ENCODE results near the gene MAP3K7. TPM values are rescaled to one million over a fixed set of nuclear protein-coding genes. Genes with fewer than 3 reads are reported as not detected.

The MAP3K7 gene
- total and polyA plus RNA-seq, 2 of the 4 experiments (the other 2 are of a cell fraction), result 26.5 to 29.9 TPM

GRCh38 chr6:90545448-90545847 is 41.4 kb downstream of the MAP3K7 start:
- Histone ChIP-seq H4K5ac (ENCODE audit: low read depth, low read length) (no peak overlapping the region), H3K9ac (ENCODE audit: low read depth, low read length) (no peak overlapping the region), H3K27ac (ENCODE audit: insufficient read depth, low read length) (no peak overlapping the region), H4K20me1 (ENCODE audit: insufficient read depth, low read length) (no peaks in the 10 kb centered on the region), H2BK120ac (ENCODE audit: low read depth, low read length) (no peak overlapping the region), H3K4me1 (ENCODE audit: control insufficient read depth, insufficient read depth, low read length) (no peaks in the 10 kb centered on the region), H2AK9ac (replicated peaks; ENCODE audit: low read depth, low read length, poor library complexity) (no peak overlapping the region), H3K27me3 (ENCODE audit: control insufficient read depth, insufficient read depth, low read length) (no peaks in the 10 kb centered on the region), H3K56ac (ENCODE audit: extremely low read depth, insufficient read depth, low read length) (no peak overlapping the region), H3K23ac (ENCODE audit: low read depth, low read length) (no peak overlapping the region), H2BK15ac (ENCODE audit: low read depth, low read length) (no peak overlapping the region), H3K36me3 (ENCODE audit: control insufficient read depth, insufficient read depth, low read length) (peaks cover 26% of the 10 kb centered on the region), H3K4ac (ENCODE audit: low read depth, low read length) (no peak overlapping the region), H3K4me2 (ENCODE audit: low read depth, low read length) (no peak overlapping the region), H4K91ac (ENCODE audit: insufficient read depth, low read depth, low read length) (no peak overlapping the region), H3K9me1 (ENCODE audit: insufficient read depth, low read length) (no peaks in the 10 kb centered on the region), H2BK20ac (ENCODE audit: low read depth, low read length) (no peak overlapping the region), H2AFZ (replicated peaks; ENCODE audit: low read length, poor library complexity) (no peak overlapping the region), H2AK5ac (ENCODE audit: low read depth, low read length) (no peak overlapping the region), H3K9me3 (ENCODE audit: control insufficient read depth, insufficient read depth, low read length) (no peaks in the 10 kb centered on the region), H3K79me1 (ENCODE audit: low read depth in 1 of 2, low read length in 2 of 2) (0 out of 4 replicates have a peak, but pooled peaks cover 0 to 5% of the 10 kb centered on the region in 2 experiments), H4K8ac (ENCODE audit: low read depth in 2 of 2, low read length in 2 of 2) (no peak overlapping the region), H3K18ac (ENCODE audit: low read depth, low read length) (no peak overlapping the region), H2BK5ac (ENCODE audit: low read depth, low read length, poor library complexity, severe bottlenecking) (no peak overlapping the region), H3K14ac (replicated peaks; ENCODE audit: low read depth, low read length) (no peak overlapping the region), H3K4me3 (ENCODE audit: insufficient read depth, low read depth, low read length) (no peak overlapping the region)
- DNase-seq (peak; percentile 31), ATAC-seq (ENCODE audit: low read depth) (no peak)
- CTCF ChIA-PET, result interaction anchor here (0.6 kb wide), 1 partner anchor 16 kb away, joined by 3 read pairs; no protein-coding TSS in a partner anchor
- POLR2A ChIA-PET (ENCODE audit: unreplicated experiment), result no interaction called here
- dilution Hi-C loops (cut with HindIII; ENCODE audit: low sequenced_read_pairs, unreplicated experiment) (no loop called here), intact Hi-C loops (cut with micrococcal nuclease) (no loop called here), in situ Hi-C loops (cut with MboI; ENCODE audit: low sequenced_read_pairs) (no loop called here)
- WGBS, 2 experiments (ENCODE audit: extremely low coverage in 2 of 2, insufficient read length in 1 of 2), result no CpG with 5 or more reads among the region's 3 CpGs
- BruUV-seq (replicated peaks), result no TSS peak
- TF ChIP-seq MAFK (IDR thresholded peaks at IDR 0.05; ENCODE audit: low read depth, low read length) (no peak), RCOR1 (IDR thresholded peaks at IDR 0.05; ENCODE audit: insufficient replicate concordance, low read length) (no peak), NFE2L2 (IDR thresholded peaks at IDR 0.05; ENCODE audit: low read depth, low read length) (no peak), MAZ (IDR thresholded peaks at IDR 0.05; ENCODE audit: borderline replicate concordance, low read depth, low read length) (no peak), RAD21 (IDR thresholded peaks at IDR 0.05; ENCODE audit: low read length) (no peak), CEBPB (IDR thresholded peaks at IDR 0.05; ENCODE audit: low read depth, low read length) (no peak), CHD1 (IDR thresholded peaks at IDR 0.05; ENCODE audit: low read depth, low read length) (no peak), ELK1 (IDR thresholded peaks at IDR 0.05; ENCODE audit: borderline replicate concordance, low read depth, low read length) (no peak), FOS (IDR thresholded peaks at IDR 0.05; ENCODE audit: low read depth, low read length) (no peak), RFX5 (IDR thresholded peaks at IDR 0.05; ENCODE audit: low read depth, low read length) (no peak)
- TF ChIP-seq, protein P1, sequence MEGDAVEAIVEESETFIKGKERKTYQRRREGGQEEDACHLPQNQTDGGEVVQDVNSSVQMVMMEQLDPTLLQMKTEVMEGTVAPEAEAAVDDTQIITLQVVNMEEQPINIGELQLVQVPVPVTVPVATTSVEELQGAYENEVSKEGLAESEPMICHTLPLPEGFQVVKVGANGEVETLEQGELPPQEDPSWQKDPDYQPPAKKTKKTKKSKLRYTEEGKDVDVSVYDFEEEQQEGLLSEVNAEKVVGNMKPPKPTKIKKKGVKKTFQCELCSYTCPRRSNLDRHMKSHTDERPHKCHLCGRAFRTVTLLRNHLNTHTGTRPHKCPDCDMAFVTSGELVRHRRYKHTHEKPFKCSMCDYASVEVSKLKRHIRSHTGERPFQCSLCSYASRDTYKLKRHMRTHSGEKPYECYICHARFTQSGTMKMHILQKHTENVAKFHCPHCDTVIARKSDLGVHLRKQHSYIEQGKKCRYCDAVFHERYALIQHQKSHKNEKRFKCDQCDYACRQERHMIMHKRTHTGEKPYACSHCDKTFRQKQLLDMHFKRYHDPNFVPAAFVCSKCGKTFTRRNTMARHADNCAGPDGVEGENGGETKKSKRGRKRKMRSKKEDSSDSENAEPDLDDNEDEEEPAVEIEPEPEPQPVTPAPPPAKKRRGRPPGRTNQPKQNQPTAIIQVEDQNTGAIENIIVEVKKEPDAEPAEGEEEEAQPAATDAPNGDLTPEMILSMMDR (conservative IDR thresholded peaks at IDR 0.05; ENCODE audit: low read depth, low read length), result no peak
